Activated CD4-positive, alpha-beta T cell treated with anti-CD3 and anti-CD28 coated beads for 36 hours (primary cell): ENCODE measurements around the gene TIGAR. TPM values are rescaled to one million over a fixed set of nuclear protein-coding genes. Genes with fewer than 3 reads are reported as not detected.

Experiments
- ATAC-seq: fragments of 200-7000 bp; cut with Tn5 transposase; one replicate; pipeline ENCODE4 v1.10.0; 2021; ENCODE audit warnings: mild to moderate bottlenecking, moderate library complexity
- CTCF ChIA-PET: fragments of 350-600 bp; sonication (Branson Sonifier 250); formaldehyde crosslinking; loops from one replicate; lab custom pipeline; 2021; ENCODE audit warnings: antibody characterized with exemption; lab: Charles Lee
- POLR2A ChIA-PET: fragments of 350-600 bp; sonication (Branson Sonifier 250); formaldehyde crosslinking; loops from one replicate; lab custom pipeline; 2021; ENCODE audit warnings: antibody characterized with exemption, inconsistent platforms; lab: Charles Lee
- DNase-seq: peaks from one replicate; pipeline ENCODE4 v3.0.0-alpha.2; 2020
- H3K27ac Mint-ChIP-seq: one replicate; pipeline ENCODE4 v1.8.0; 2021; ENCODE audit warnings: mixed read lengths
- H3K27me3 Mint-ChIP-seq: one replicate; pipeline ENCODE4 v1.8.0; 2021; ENCODE audit warnings: mixed read lengths
- H3K36me3 Mint-ChIP-seq: one replicate; pipeline ENCODE4 v1.8.0; 2021; ENCODE audit warnings: low read depth, mixed read lengths
- H3K4me1 Mint-ChIP-seq: one replicate; pipeline ENCODE4 v1.8.0; 2021; ENCODE audit warnings: mixed read lengths
- H3K4me3 Mint-ChIP-seq: one replicate; pipeline ENCODE4 v1.8.0; 2021; ENCODE audit warnings: mild to moderate bottlenecking, moderate library complexity, mixed read lengths
- H3K9me3 Mint-ChIP-seq: one replicate; pipeline ENCODE4 v1.8.0; 2021; ENCODE audit warnings: low read depth, mixed read lengths
- intact Hi-C, 2 experiments: fragments of 100-400 bp; cut with DNase I in 1 of 2; cut with micrococcal nuclease in 1 of 2; formaldehyde crosslinking; loops; one replicate each; pipeline versions ENCODE4 v1.14.2 to v1.15.1; 2022 to 2024; cut with DNase I, micrococcal nuclease
- total RNA-seq, 2 experiments: library from RNA; stranded (reverse); gene quantifications; one replicate each; pipeline ENCODE4 v1.2.3, GENCODE V29; 2021

The TIGAR gene
- total RNA-seq, 2 experiments from 2014 or later = 7.1 to 8.4 TPM

- H3K27me3 Mint-ChIP-seq = no peaks in the 10 kb centered on the region
- ATAC-seq (peak; percentile 39), DNase-seq (peak; percentile 93)
- H3K4me1 Mint-ChIP-seq = peaks cover 62% of the 10 kb centered on the region
- peak overlapping the region; percentile 99 for H3K27ac Mint-ChIP-seq
- ChIA-PET POLR2A (interaction anchor here (0.6 to 2.6 kb wide), 19 partner anchors 8 to 403 kb away, joined by 3 to 12 read pairs (median 4); partner anchors contain the start of gene PARP11), CTCF (interaction anchor here (0.6 to 8.6 kb wide), 75 partner anchors 9 to 516 kb away, joined by 3 to 109 read pairs (median 6); no protein-coding TSS in a partner anchor)
- no peaks in the 10 kb centered on the region for H3K9me3 Mint-ChIP-seq
- H3K4me3 Mint-ChIP-seq = peak overlapping the region; percentile 95
- intact Hi-C loops = loop anchor here (1.0 kb wide), 6 partner anchors 8 to 391 kb away; no protein-coding TSS in a partner anchor
- H3K36me3 Mint-ChIP-seq = peaks cover 79% of the 10 kb centered on the region
These were observed 44.3 kb upstream of the TIGAR start for GRCh38 chr12:4276524-4277204.

- peaks cover 84% of the 10 kb centered on the region for H3K36me3 Mint-ChIP-seq
- no peaks in the 10 kb centered on the region for H3K27me3 Mint-ChIP-seq
- peak overlapping the region; percentile 95 for H3K4me3 Mint-ChIP-seq
- intact Hi-C loops = loop anchor here (1.0 kb wide), 6 partner anchors 9 to 392 kb away; no protein-coding TSS in a partner anchor
- no peaks in the 10 kb centered on the region for H3K9me3 Mint-ChIP-seq
- ATAC-seq = no peak
- ChIA-PET POLR2A (interaction anchor here (0.6 to 2.6 kb wide), 14 partner anchors 9 to 402 kb away, joined by 3 to 12 read pairs (median 4); no protein-coding TSS in a partner anchor), CTCF (interaction anchor here (0.6 to 8.6 kb wide), 66 partner anchors 8 to 516 kb away, joined by 3 to 109 read pairs (median 6); no protein-coding TSS in a partner anchor)
- no peak for DNase-seq
- peak overlapping the region; percentile 99 for H3K27ac Mint-ChIP-seq
- H3K4me1 Mint-ChIP-seq = peaks cover 66% of the 10 kb centered on the region
These were observed 43.8 kb upstream of the TIGAR start for GRCh38 chr12:4277205-4277543.

- Mint-ChIP-seq H3K27ac (peak overlapping the region; percentile 73), H3K9me3 (no peaks in the 10 kb centered on the region), H3K27me3 (no peaks in the 10 kb centered on the region), H3K4me3 (peak overlapping the region; percentile 95), H3K36me3 (peaks cover 89% of the 10 kb centered on the region), H3K4me1 (peaks cover 68% of the 10 kb centered on the region)
- POLR2A ChIA-PET = interaction anchor here (0.6 to 2.6 kb wide), 6 partner anchors 9 to 392 kb away, joined by 3 to 12 read pairs (median 4); no protein-coding TSS in a partner anchor
- no peak for ATAC-seq
- CTCF ChIA-PET = interaction anchor here (0.8 to 8.6 kb wide), 37 partner anchors 8 to 517 kb away, joined by 3 to 109 read pairs (median 10); no protein-coding TSS in a partner anchor
- intact Hi-C loops = loop anchor here (1.0 kb wide), 6 partner anchors 10 to 393 kb away; no protein-coding TSS in a partner anchor
- DNase-seq = no peak
These were observed 43.2 kb upstream of the TIGAR start for GRCh38 chr12:4277857-4278256.

- DNase-seq (no peak), ATAC-seq (no peak)
- peak overlapping the region; percentile 73 for H3K27ac Mint-ChIP-seq
- intact Hi-C loops = no loop called here
- H3K4me3 Mint-ChIP-seq = peak overlapping the region; percentile 95
- H3K36me3 Mint-ChIP-seq = peaks cover 96% of the 10 kb centered on the region
- H3K27me3 Mint-ChIP-seq = no peaks in the 10 kb centered on the region
- peaks cover 72% of the 10 kb centered on the region for H3K4me1 Mint-ChIP-seq
- POLR2A ChIA-PET = interaction anchor here (0.6 to 2.2 kb wide), 5 partner anchors 9 to 302 kb away, joined by 3 to 11 read pairs (median 3); no protein-coding TSS in a partner anchor
- no peaks in the 10 kb centered on the region for H3K9me3 Mint-ChIP-seq
- CTCF ChIA-PET = interaction anchor here (0.7 to 8.6 kb wide), 20 partner anchors 8 to 518 kb away, joined by 3 to 109 read pairs (median 12); no protein-coding TSS in a partner anchor
These were observed 42.5 kb upstream of the TIGAR start for GRCh38 chr12:4278329-4279197.

GRCh38 chr12:4279198-4279690 is 41.8 kb upstream of the TIGAR start:
- ChIA-PET POLR2A (interaction anchor here (1.5 to 1.6 kb wide), 2 partner anchors 115 to 303 kb away, joined by 3 read pairs; no protein-coding TSS in a partner anchor), CTCF (interaction anchor here (0.6 to 8.6 kb wide), 9 partner anchors 14 to 619 kb away, joined by 3 to 109 read pairs (median 3); no protein-coding TSS in a partner anchor)
- intact Hi-C loops = no loop called here
- H3K4me3 Mint-ChIP-seq = peak overlapping the region; percentile 95
- ATAC-seq (no peak), DNase-seq (no peak)
- peaks cover 97% of the 10 kb centered on the region for H3K36me3 Mint-ChIP-seq
- H3K9me3 Mint-ChIP-seq = no peaks in the 10 kb centered on the region
- H3K27ac Mint-ChIP-seq = peak overlapping the region; percentile 73
- peaks cover 79% of the 10 kb centered on the region for H3K4me1 Mint-ChIP-seq
- H3K27me3 Mint-ChIP-seq = no peaks in the 10 kb centered on the region

- Mint-ChIP-seq H3K4me1 (peaks cover 91% of the 10 kb centered on the region), H3K9me3 (no peaks in the 10 kb centered on the region), H3K4me3 (peak overlapping the region; percentile 28), H3K36me3 (peaks cover 99% of the 10 kb centered on the region), H3K27ac (peak overlapping the region; percentile 80), H3K27me3 (no peaks in the 10 kb centered on the region)
- ATAC-seq (no peak), DNase-seq (no peak)
- ChIA-PET POLR2A (interaction anchor here (0.6 kb wide), 1 partner anchor 102 kb away, joined by 3 read pairs; no protein-coding TSS in a partner anchor), CTCF (interaction anchor here (0.6 to 8.6 kb wide), 3 partner anchors 102 to 395 kb away, joined by 5 to 109 read pairs (median 6); no protein-coding TSS in a partner anchor)
- intact Hi-C loops = no loop called here
These were observed 40.5 kb upstream of the TIGAR start for GRCh38 chr12:4280351-4281163.

GRCh38 chr12:4281173-4281654 is 39.8 kb upstream of the TIGAR start:
- Mint-ChIP-seq H3K27me3 (no peaks in the 10 kb centered on the region), H3K4me3 (no peak overlapping the region), H3K27ac (peak overlapping the region; percentile 80), H3K36me3 (peaks cover 99% of the 10 kb centered on the region), H3K9me3 (no peaks in the 10 kb centered on the region), H3K4me1 (peaks cover 94% of the 10 kb centered on the region)
- ChIA-PET POLR2A (interaction anchor here (0.6 kb wide), 1 partner anchor 103 kb away, joined by 3 read pairs; no protein-coding TSS in a partner anchor), CTCF (interaction anchor here (0.6 to 1.2 kb wide), 2 partner anchors 10 to 197 kb away, joined by 5 read pairs; no protein-coding TSS in a partner anchor)
- intact Hi-C loops = no loop called here
- DNase-seq (no peak), ATAC-seq (no peak)

- DNase-seq (no peak), ATAC-seq (peak; percentile 6)
- Mint-ChIP-seq H3K4me1 (peaks cover 95% of the 10 kb centered on the region), H3K36me3 (peaks cover 99% of the 10 kb centered on the region), H3K27ac (no peak overlapping the region), H3K27me3 (no peaks in the 10 kb centered on the region), H3K9me3 (no peaks in the 10 kb centered on the region), H3K4me3 (no peak overlapping the region)
- ChIA-PET CTCF (interaction anchor here (0.8 to 1.2 kb wide), 3 partner anchors 9 to 82 kb away, joined by 3 to 5 read pairs (median 3); no protein-coding TSS in a partner anchor), POLR2A (no interaction called here)
- intact Hi-C loops = no loop called here
These were observed 38.7 kb upstream of the TIGAR start for GRCh38 chr12:4282103-4282891.

GRCh38 chr12:4282892-4283511 is 38.0 kb upstream of the TIGAR start:
- no peaks in the 10 kb centered on the region for H3K27me3 Mint-ChIP-seq
- H3K4me3 Mint-ChIP-seq = no peak overlapping the region
- peaks cover 95% of the 10 kb centered on the region for H3K4me1 Mint-ChIP-seq
- ChIA-PET POLR2A (interaction anchor here (0.6 to 1.6 kb wide), 3 partner anchors 12 to 147 kb away, joined by 3 to 4 read pairs (median 3); no protein-coding TSS in a partner anchor), CTCF (interaction anchor here (0.6 to 1.3 kb wide), 5 partner anchors 16 to 317 kb away, joined by 3 to 5 read pairs (median 3); no protein-coding TSS in a partner anchor)
- peak; percentile 6 for ATAC-seq
- no peak overlapping the region for H3K27ac Mint-ChIP-seq
- DNase-seq = no peak
- H3K36me3 Mint-ChIP-seq = peaks cover 98% of the 10 kb centered on the region
- no peaks in the 10 kb centered on the region for H3K9me3 Mint-ChIP-seq
- intact Hi-C loops = no loop called here
